ENCODE results near the gene CHRD. TPM values are rescaled to one million over a fixed set of nuclear protein-coding genes. Genes with fewer than 3 reads are reported as not detected.

CHRD gene
- total and polyA plus RNA-seq, 9 of the 15 experiments (the other 6 are each of a cell fraction or from before 2014, with no cell fraction given) = 0.11 to 1.3 (median 0.59) TPM; not detected in 3

GRCh38 chr3:184362668-184363546 is 16.9 kb upstream of the CHRD start:
- FAIRE-seq (peak; percentile 100), DNase-seq (ENCODE audit: extremely low read depth in 1 of 4, low spot score in 3 of 4) (peak; percentile 87 to 99 (median 92)), ATAC-seq (peak; percentile 90)
- peak overlapping the region; percentile 88 to 95 for H3K9ac ChIP-seq (ENCODE audit: insufficient read depth in 1 of 2, low read depth in 2 of 2, low read length in 2 of 2)
- no peaks in the 10 kb centered on the region for H3K27me3 ChIP-seq (ENCODE audit: control insufficient read depth in 2 of 2, insufficient read depth in 2 of 2, low read length in 2 of 2)
- H3K9me1 ChIP-seq (ENCODE audit: control insufficient read depth, insufficient read depth, low read length) = peaks cover 8% of the 10 kb centered on the region
- no TSS peak for BruUV-seq (replicated peaks)
- H4K20me1 ChIP-seq (replicated peaks; ENCODE audit: control insufficient read depth, insufficient read depth, low read length) = no peaks in the 10 kb centered on the region
- ChIA-PET CTCF (ENCODE audit: low intra/inter-chr PET ratio) (no interaction called here), POLR2A (interaction anchor here (0.5 to 2.6 kb wide), 10 partner anchors 7 to 655 kb away, joined by 3 to 35 read pairs (median 4); partner anchors contain the start of gene THPO)
- peak overlapping the region; percentile 91 for H2AFZ ChIP-seq (ENCODE audit: low read depth, low read length)
- H3K9me3 ChIP-seq (replicated peaks; ENCODE audit: control insufficient read depth, insufficient read depth, low read depth, low read length) = no peaks in the 10 kb centered on the region
- in situ Hi-C loops (cut with MboI) = no loop called here
- H3K36me3 ChIP-seq (ENCODE audit: control insufficient read depth, insufficient read depth, low read length) = peaks cover 45% of the 10 kb centered on the region
- H3K4me2 ChIP-seq (ENCODE audit: insufficient read depth, low read length) = peak overlapping the region; percentile 97
- 2% methylated on average over 53 of the region's 68 CpGs for WGBS (ENCODE audit: insufficient coverage, low coverage, missing lambda C conversion rate)
- H3K27ac ChIP-seq (ENCODE audit: extremely low read depth, low read depth, low read length) = peak overlapping the region; percentile 98
- peaks cover 56% of the 10 kb centered on the region for H3K79me2 ChIP-seq (ENCODE audit: control insufficient read depth, insufficient read depth, low read length)
- H3K4me1 ChIP-seq (replicated peaks in 1 of 2; ENCODE audit: control insufficient read depth in 2 of 2, insufficient read depth in 2 of 2, low read length in 2 of 2) = peaks cover 26 to 53% of the 10 kb centered on the region in 2 experiments
- intact Hi-C loops (cut with micrococcal nuclease) = loop anchor here (1.0 kb wide), 1 partner anchor 18 kb away; no protein-coding TSS in a partner anchor
- peak overlapping the region; percentile 71 for H3K4me3 ChIP-seq
- TF ChIP-seq CUX1 (CRISPR knock-in tag; IDR thresholded peaks at IDR 0.05) (no peak), ZNF146 (CRISPR knock-in tag; IDR thresholded peaks at IDR 0.05; ENCODE audit: unreplicated experiment) (no peak), ZBTB34 (CRISPR knock-in tag; IDR thresholded peaks at IDR 0.05) (no peak), ZHX1 (conservative IDR thresholded peaks at IDR 0.05; ENCODE audit: low read length) (no peak), TCF7L2 (IDR thresholded peaks at IDR 0.05; ENCODE audit: low read depth, low read length) (no peak), ZBTB2 (IDR thresholded peaks at IDR 0.05) (peak; percentile 99)

Measured in K562 (cell line).